Fibroblast of mammary gland (primary cell): Measurements from ENCODE around the gene TOR1B.

Experiments used
- DNase-seq: peaks from one replicate; pipeline ENCODE4 v3.0.0-alpha.2; 2010; ENCODE audit warnings: low read depth
- H3K4me3 ChIP-seq: 2 replicates; pipeline ENCODE4 v1.5.1; 2011; ENCODE audit warnings: low read depth, mild to moderate bottlenecking, low read length, moderate library complexity; ENCODE audit not compliant: control insufficient read depth
- CTCF ChIP-seq: conservative IDR thresholded peaks from 2 replicates; pipeline ENCODE4 v1.5.1; 2011; ENCODE audit warnings: low read depth, low read length, inconsistent platforms; ENCODE audit not compliant: control insufficient read depth, insufficient read depth

TOR1B gene

DNA sequence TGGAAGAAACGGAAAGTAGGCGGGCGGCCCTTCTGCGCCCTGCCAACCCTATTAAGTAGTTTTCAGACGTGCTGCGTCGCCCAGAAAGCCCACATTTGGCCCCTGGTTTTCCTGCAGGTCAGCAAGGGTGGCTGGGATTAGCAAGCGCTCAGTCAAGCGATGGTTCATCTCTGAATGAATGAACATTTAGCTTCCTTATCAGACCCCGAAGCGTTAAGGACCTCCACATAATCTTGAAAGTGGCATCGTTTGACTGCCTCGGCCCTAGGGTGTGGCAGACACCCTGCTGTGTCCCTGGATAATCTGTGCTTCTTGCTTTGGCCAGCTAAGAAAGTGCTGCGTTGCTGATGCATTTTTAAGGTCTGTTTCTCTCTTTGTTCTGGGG is 684 bp downstream of the TOR1B start:
- no peak for DNase-seq
- no peak for TF ChIP-seq CTCF
- H3K4me3 ChIP-seq, result peak overlapping the region; percentile 73

- DNase-seq, result no peak
- TF ChIP-seq CTCF, result no peak
- no peak overlapping the region for H3K4me3 ChIP-seq
Measured at GRCh38 chr9:129806061-129806460, 3.1 kb downstream of the TOR1B start.

DNA sequence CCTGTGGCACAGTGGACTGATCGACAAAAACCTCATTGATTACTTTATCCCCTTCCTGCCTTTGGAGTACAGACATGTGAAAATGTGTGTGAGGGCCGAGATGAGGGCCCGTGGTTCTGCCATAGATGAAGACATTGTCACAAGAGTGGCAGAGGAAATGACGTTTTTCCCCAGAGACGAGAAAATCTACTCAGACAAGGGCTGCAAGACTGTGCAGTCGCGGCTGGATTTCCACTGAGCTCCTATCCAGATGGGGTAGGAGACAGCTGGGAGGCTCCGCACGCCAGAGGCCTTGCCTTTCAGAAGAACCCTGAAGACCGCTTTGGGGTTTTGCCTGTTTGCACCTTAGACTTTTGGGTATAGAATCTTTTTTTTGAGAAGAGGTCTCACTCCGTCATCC is 6.4 kb downstream of the TOR1B start:
- H3K4me3 ChIP-seq, result no peak overlapping the region
- no peak for DNase-seq
- TF ChIP-seq CTCF, result no peak

- no peak for DNase-seq
- no peak overlapping the region for H3K4me3 ChIP-seq
- TF ChIP-seq CTCF, result no peak
Measured at GRCh38 chr9:129810116-129810515, 7.1 kb downstream of the TOR1B start.

- no peak for DNase-seq
- no peak overlapping the region for H3K4me3 ChIP-seq
- TF ChIP-seq CTCF, result no peak
Measured at GRCh38 chr9:129810788-129811187, 7.8 kb downstream of the TOR1B start.

DNA sequence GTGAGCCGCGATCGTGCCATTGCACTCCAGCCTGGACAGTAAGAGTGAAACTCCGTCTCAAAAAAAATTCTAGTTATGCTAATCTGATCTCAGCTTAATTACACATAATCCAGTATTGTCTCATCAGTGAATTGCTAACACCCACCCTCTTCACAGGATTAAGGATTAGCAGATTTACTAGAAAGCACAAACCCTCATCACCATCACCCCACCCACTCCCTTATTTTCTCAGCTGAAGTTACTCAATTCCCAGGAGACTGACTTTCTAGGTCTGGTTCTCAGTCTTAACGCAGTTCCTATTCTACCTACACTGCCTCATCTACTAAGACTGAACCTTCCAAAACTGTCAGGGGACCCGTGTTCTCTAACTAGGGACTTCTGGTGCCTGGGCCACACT is 9.0 kb downstream of the TOR1B start:
- DNase-seq, result peak; percentile 65
- TF ChIP-seq CTCF, result no peak
- no peak overlapping the region for H3K4me3 ChIP-seq

DNA sequence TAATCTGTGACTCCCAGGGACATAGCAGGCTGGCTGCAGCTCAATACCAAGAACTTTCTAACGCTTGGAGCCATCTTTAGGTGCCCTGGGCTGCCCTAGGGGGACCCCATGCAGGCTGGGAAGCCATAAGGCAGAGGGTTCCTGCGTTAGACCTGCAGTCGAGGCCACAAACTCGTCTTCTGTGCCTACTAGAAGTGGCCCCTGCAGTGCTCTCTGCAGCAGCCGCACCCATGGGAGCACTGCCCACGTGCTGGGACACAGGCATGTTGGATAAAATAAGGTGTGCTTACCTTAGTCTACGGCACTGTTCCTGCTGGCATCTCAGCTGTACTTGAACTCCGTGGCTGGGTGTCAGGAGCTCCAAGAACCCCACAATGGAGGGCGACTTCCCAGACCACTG is 9.4 kb downstream of the TOR1B start:
- DNase-seq, result no peak
- TF ChIP-seq CTCF, result no peak
- H3K4me3 ChIP-seq, result no peak overlapping the region
